Activated CD8-positive, alpha-beta memory T cell treated with anti-CD3 and anti-CD28 coated beads, Interleukin-2, amount 50 U/mL, for 24 hours (primary cell): ENCODE measurements around the gene OGDH.
"Not testable (repeated sequence)": the region's sequence is repeated elsewhere in the genome, so short reads cannot be mapped to it uniquely, and the experiment has no call there.

Source experiments
- DNase-seq: peaks from one replicate; pipeline ENCODE4 v3.0.0-alpha.2; 2020; ENCODE audit errors: extremely low read depth

The OGDH gene

DNA sequence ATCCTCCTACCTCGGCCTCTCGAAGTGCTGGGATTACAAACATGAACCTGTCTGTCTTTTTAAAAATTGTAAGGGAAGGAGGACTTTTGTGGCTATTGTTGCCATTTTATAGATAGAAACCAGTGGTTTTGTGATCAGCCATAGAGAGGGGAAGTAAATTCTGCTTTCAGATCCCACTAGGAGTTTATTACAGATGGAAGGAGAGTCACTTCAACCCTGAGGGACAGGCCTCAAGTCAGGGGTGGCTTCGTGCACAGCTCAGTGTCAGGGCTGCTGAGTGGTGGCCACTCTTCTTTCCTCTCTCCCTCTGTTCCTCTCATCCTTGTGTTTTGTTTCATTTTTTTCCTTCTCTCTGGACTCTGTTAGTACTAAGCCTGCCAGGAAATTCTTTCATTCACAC is 60.8 kb downstream of the OGDH start:
- no peak for DNase-seq

DNA sequence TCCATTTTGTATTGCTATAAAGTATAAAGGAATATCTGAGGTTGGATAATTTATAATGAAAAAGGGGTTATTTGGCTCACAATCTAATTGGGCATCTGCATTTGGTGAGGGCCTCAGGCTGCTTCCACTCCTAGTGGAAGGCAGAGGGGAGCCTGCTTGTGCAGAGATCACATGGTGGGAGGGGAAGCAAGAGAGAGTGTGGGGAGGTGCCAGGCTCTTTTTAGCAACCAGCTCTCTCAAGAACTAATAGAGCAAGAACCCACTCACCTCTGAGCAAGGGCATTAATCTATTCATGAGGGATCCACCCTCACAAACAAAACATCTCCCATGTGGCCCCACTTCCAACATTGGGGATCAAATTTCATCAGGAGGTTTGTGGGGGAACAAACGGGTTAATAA is 64.6 kb downstream of the OGDH start:
- DNase-seq = no peak

DNA sequence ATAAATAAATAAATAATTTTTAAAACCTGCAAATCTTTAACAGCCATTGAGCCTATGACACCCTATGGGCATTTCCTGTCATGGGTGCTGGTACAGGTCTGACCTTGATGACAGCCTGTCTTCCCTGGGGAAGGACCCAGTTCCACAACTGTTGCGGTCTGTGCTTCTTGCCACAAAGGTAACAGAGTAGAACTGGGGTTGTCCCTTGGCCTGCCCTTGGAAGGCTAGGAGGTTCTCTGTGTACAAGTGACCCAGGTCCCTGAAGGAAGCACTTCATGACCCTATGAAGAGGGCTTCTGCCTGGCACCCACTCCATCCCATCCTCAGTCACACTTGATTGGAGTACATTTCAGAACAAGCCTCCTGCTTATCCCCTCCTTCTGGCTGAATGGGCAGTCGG is 66.9 kb downstream of the OGDH start:
- no peak for DNase-seq

GRCh38 chr7:44673771-44674170 is 67.3 kb downstream of the OGDH start:
- DNase-seq = no peak

GRCh38 chr7:44674381-44674780 is 68.0 kb downstream of the OGDH start:
- DNase-seq = no peak

DNA sequence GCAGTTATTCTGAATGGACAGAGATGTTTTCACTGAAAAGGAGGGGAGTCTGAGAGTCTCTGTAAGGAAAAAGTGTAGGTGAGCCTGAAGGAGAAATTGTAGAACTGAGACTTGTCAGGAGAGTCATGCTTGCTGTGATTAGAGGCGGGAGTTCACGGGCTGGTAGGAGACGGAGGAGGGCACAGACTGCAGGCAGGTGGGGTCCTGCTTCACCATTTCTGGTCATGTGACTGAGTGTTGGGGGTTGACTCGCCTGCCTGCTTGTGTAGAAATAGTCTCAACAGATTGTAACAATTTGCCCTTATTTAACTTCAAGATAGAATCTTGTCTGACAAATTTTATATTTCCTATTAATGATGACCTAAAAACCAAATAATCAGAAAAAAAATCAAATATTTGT is 70.3 kb downstream of the OGDH start:
- no peak for DNase-seq

- DNase-seq = no peak
Measured at GRCh38 chr7:44678101-44678470, 71.7 kb downstream of the OGDH start.

DNA sequence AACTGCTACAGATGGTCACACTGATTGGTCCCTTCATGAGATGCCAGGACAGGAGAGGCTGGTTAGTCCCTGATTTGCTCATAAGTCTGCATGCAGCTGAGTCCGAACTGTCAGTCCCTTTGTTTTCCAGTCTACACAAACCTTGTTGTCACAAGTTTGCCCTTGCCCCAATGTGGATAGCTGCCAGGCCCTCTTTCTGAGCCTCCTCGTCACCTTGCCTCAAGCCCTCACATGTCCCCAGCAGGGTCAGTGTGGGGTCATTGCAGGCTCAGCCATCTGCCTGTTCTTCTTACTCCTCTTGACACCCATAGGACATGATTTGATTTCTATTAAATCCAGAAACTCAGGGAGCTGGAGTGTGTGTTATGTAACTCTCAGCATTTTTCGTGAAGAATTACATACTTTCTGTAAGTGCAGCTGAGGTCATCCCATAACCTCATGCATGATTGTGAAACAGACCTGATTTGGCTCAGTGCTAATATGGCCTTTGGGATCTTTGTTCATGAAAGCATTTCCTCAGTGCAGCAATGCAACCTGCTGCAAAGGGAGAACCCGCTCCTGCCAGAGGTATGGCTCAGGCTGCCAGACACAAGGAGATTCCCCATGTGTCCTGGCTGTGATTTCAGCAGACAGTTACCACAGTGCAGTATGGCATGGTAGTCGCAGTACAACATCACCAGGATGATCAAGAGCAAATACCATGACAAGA is 72.2 kb downstream of the OGDH start:
- DNase-seq = no peak

- DNase-seq = no peak
Measured at GRCh38 chr7:44681645-44682044, 75.2 kb downstream of the OGDH start.

GRCh38 chr7:44685723-44686122 is 79.3 kb downstream of the OGDH start:
- no peak for DNase-seq

- no peak for DNase-seq
Measured at GRCh38 chr7:44689427-44689826, 83.0 kb downstream of the OGDH start.

DNA sequence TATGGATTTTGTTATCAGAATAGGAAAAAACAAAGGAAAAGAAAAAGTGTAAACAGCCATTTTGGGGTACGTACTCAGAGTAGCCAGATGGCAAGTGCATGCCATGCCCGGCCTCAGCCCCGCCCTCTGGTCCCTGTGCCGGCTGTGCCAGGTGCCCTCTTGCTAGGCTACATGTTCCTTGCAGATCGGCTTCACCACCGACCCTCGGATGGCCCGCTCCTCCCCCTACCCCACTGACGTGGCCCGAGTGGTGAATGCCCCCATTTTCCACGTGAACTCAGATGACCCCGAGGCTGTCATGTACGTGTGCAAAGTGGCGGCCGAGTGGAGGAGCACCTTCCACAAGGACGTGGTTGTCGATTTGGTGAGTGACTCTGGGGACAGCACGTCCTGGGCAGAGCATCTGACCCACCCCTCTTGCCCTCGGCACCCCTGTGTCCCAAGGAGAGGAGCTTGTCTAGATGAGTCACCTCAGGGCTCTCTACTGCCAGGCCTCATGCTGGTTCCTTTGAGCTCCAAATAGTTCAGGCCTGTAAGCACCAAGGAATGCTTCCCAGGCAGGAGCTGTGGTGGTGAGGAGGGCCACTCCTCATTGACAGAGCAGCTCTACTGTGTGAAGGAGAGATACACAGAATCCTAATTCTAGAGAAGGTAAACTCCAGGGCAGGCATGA is 87.3 kb downstream of the OGDH start:
- no peak for DNase-seq

DNA sequence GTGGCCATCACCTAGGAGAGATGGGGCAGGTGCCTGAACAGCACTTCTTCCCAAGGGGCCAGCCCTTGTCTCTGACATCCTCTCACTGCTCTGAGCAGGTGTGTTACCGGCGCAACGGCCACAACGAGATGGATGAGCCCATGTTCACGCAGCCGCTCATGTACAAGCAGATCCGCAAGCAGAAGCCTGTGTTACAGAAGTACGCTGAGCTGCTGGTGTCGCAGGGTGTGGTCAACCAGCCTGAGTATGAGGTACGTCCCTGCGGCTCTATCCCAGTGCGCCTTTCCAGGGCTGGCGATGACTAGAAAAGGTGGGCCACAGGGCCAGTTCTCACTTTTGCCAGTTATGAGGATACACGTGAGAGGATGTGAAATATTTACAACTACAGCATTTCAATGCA is 87.9 kb downstream of the OGDH start:
- DNase-seq = no peak

GRCh38 chr7:44694766-44695165 is 88.3 kb downstream of the OGDH start:
- DNase-seq = no peak

DNA sequence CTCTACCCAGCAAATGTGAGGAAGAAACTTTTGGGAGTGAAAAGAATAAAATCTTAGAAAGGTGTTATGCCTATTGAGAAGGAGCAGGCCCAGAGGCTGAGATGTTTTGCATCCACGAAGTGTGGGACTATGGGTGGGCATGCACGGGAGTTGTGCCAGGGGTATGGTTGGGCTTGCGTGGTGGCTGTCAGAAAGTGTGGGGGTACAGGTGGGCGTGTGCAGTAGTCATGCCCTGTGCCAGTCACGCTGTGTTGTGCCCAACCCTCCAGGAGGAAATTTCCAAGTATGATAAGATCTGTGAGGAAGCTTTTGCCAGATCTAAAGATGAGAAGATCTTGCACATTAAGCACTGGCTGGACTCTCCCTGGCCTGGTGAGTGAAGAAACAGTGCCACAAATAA is 89.3 kb downstream of the OGDH start:
- no peak for DNase-seq

GRCh38 chr7:44696728-44697127 is 90.3 kb downstream of the OGDH start:
- no peak for DNase-seq

GRCh38 chr7:44697136-44698045 is 91.0 kb downstream of the OGDH start:
- no peak for DNase-seq

DNA sequence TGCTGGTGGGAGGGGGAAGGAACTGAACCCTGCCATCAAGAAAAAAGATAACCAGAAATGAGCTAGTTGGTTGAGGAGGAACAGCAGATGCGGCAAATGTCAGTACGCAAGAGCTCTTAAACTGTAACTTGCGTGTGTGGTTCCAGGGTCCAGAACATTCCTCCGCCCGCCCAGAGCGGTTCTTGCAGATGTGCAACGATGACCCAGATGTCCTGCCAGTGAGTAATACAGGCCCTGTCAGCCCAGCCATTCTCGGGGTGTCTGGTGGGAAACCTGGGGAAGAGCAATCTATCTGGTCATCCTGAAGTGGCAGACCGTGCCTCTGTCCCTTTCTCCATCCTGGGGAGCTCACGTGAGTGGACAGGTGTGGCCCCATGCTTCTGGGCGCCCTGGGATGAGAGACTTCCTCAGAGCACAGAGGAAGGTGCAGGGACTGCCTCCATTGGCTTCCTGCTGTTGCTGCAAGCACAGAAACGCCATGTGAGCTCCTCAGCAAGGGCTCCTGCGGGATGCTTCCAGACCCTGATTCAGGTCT is 91.7 kb downstream of the OGDH start:
- DNase-seq = no peak

GRCh38 chr7:44699598-44699997 is 93.2 kb downstream of the OGDH start:
- DNase-seq = not testable (repeated sequence)

DNA sequence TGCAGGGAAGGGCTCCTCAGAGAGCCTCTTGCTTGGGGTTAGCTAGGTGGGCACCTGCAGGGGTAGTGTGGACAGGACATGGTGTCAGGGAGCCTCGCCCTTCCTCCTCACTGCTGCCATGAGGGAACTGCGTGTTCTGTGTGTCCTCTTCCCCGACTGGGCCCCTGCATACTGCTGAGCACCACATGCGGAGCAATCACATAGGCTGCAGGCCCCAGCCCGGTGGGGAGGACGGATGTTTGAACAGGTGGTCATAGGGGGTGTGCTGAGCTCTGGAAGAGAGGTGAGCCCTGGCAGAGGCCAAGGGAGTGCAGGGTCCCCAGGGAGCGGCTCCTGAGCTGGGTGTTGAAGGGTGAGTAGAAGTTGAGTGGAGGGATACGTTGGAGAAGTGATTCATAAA is 93.9 kb downstream of the OGDH start:
- DNase-seq = no peak

GRCh38 chr7:44703391-44703790 is 97.0 kb downstream of the OGDH start:
- not testable (repeated sequence) for DNase-seq

- no peak for DNase-seq
Measured at GRCh38 chr7:44703921-44704320, 97.5 kb downstream of the OGDH start.
